Calu3 (cell line): ENCODE results near the gene CGA. TPM values are rescaled to one million over a fixed set of nuclear protein-coding genes. Genes with fewer than 3 reads are reported as not detected.

ENCODE experiments used
- BruUV-seq: library from RNA; stranded (reverse); fragments of 400-500 nt; replicated peaks from 2 replicates; lab custom pipeline; 2021; lab: Mats Ljungman, UMichigan
- CTCF ChIA-PET: fragments of 300-600 bp; sonication (Branson Sonifier 250); formaldehyde crosslinking; loops from one replicate; lab custom pipeline; 2022; ENCODE audit warnings: antibody characterized with exemption; lab: Charles Lee
- DNase-seq: peaks from one replicate; pipeline ENCODE4 v3.0.0; 2022
- H3K27ac Mint-ChIP-seq: one replicate; pipeline ENCODE4 v1.8.0; 2022; ENCODE audit warnings: mixed read lengths; ENCODE audit not compliant: unreplicated experiment
- H3K27me3 Mint-ChIP-seq: one replicate; pipeline ENCODE4 v1.8.0; 2022; ENCODE audit warnings: mixed read lengths; ENCODE audit not compliant: unreplicated experiment
- H3K36me3 Mint-ChIP-seq: one replicate; pipeline ENCODE4 v1.8.0; 2022; ENCODE audit warnings: mild to moderate bottlenecking, moderate library complexity, mixed read lengths; ENCODE audit not compliant: insufficient read depth, unreplicated experiment
- H3K4me1 Mint-ChIP-seq: one replicate; pipeline ENCODE4 v1.8.0; 2022; ENCODE audit warnings: mild to moderate bottlenecking, low read depth, mixed read lengths; ENCODE audit not compliant: unreplicated experiment
- H3K4me3 Mint-ChIP-seq: one replicate; pipeline ENCODE4 v1.8.0; 2022; ENCODE audit warnings: mild to moderate bottlenecking, low read depth, moderate library complexity, mixed read lengths; ENCODE audit not compliant: unreplicated experiment
- H3K9me3 Mint-ChIP-seq: one replicate; pipeline ENCODE4 v1.8.0; 2022; ENCODE audit warnings: low read depth, mixed read lengths; ENCODE audit not compliant: unreplicated experiment
- intact Hi-C: fragments of 100-400 bp; cut with micrococcal nuclease; formaldehyde crosslinking; loops from one replicate; pipeline ENCODE4 v1.10.0; 2022; ENCODE audit not compliant: unreplicated experiment
- total RNA-seq: library from RNA; stranded (reverse); gene quantifications from 2 replicates; pipeline ENCODE4 v1.2.3, GENCODE V29; 2022
- TF ChIP-seq, protein P1 (sequence below): fragments of 200-600 bp; IDR thresholded peaks from one replicate; pipeline ENCODE4 v1.8.0; 2022; ENCODE audit warnings: antibody characterized with exemption; ENCODE audit not compliant: unreplicated experiment

Gene CGA
- total RNA-seq, 1 experiment from 2014 or later, result not detected

DNA sequence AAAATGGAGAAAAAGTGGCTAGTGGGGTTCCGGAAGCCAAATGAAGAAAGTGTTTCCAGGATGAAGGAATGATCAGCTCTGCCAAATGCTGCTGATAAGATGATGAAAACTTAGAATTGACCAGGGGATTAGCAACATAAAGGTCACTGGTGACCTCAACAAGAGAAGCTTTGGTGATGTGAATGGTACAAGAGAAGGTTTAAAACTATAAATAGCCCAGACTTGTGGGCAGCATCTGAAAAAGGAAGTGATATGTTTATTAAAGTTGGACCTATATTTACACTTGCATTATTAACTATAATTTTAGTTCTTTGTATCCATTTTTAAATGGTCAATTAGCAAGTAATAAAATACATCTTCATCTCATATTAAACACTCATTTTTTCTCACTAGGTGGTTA lies 45.1 kb downstream of the CGA start:
- BruUV-seq, result no TSS peak
- H3K27me3 Mint-ChIP-seq, result peaks cover 28% of the 10 kb centered on the region
- DNase-seq, result no peak
- no peaks in the 10 kb centered on the region for H3K9me3 Mint-ChIP-seq
- intact Hi-C loops, result no loop called here
- no peaks in the 10 kb centered on the region for H3K36me3 Mint-ChIP-seq
- H3K27ac Mint-ChIP-seq, result no peak overlapping the region
- TF ChIP-seq, protein P1, sequence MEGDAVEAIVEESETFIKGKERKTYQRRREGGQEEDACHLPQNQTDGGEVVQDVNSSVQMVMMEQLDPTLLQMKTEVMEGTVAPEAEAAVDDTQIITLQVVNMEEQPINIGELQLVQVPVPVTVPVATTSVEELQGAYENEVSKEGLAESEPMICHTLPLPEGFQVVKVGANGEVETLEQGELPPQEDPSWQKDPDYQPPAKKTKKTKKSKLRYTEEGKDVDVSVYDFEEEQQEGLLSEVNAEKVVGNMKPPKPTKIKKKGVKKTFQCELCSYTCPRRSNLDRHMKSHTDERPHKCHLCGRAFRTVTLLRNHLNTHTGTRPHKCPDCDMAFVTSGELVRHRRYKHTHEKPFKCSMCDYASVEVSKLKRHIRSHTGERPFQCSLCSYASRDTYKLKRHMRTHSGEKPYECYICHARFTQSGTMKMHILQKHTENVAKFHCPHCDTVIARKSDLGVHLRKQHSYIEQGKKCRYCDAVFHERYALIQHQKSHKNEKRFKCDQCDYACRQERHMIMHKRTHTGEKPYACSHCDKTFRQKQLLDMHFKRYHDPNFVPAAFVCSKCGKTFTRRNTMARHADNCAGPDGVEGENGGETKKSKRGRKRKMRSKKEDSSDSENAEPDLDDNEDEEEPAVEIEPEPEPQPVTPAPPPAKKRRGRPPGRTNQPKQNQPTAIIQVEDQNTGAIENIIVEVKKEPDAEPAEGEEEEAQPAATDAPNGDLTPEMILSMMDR, result no peak
- CTCF ChIA-PET, result no interaction called here
- no peak overlapping the region for H3K4me3 Mint-ChIP-seq
- no peaks in the 10 kb centered on the region for H3K4me1 Mint-ChIP-seq

DNA sequence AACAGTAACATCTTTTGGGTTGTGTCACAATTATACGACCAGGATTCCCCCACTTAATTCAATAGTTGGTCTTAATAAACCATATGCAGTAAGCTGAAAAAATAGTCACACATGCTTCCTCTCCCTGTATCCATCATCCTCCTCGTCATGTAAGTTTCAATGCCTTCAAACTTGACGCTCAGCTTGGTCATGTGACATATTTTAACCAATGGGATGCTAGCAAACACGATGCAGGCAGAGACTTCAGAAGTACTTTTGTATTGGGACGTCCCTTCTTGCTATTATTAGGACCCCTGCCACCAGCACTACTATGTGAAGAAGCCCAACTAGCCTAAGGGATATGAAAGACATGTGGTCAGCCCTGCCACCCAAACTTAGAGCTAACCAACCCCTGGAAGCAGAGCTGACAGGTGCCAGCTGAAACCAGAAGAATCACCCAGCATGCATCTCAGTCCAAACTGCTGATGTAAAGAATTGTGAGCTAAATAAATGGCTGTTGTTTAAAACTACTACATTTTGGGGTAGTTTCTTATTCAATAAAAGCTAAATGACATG lies 49.3 kb downstream of the CGA start:
- H3K4me3 Mint-ChIP-seq, result no peak overlapping the region
- H3K4me1 Mint-ChIP-seq, result no peaks in the 10 kb centered on the region
- H3K27ac Mint-ChIP-seq, result no peak overlapping the region
- H3K27me3 Mint-ChIP-seq, result peaks cover 28% of the 10 kb centered on the region
- H3K36me3 Mint-ChIP-seq, result no peaks in the 10 kb centered on the region
- TF ChIP-seq, protein P1, result no peak
- H3K9me3 Mint-ChIP-seq, result no peaks in the 10 kb centered on the region
- no TSS peak for BruUV-seq
- DNase-seq, result no peak
- CTCF ChIA-PET, result interaction anchor here (0.6 kb wide), 1 partner anchor 372 kb away, joined by 3 read pairs; no protein-coding TSS in a partner anchor
- intact Hi-C loops, result no loop called here

DNA sequence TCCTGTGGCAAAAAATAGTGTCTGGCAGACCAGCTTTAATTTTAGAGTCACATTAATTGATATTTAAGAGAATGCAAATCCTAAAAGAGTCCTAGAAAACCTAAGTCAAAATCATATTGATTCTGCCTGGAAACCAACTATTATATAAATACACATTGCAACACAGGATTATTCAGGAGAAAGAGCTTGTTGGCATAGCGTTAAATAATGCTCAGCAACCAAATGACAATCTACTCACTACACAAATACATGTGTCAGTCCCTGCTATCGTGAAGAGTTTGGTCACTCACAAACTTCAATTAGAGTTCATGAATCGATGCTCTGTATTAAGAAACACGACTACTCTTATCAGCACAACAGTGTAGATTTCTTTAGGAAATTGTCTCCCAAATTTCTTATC lies 54.2 kb downstream of the CGA start:
- TF ChIP-seq, protein P1, result no peak
- H3K9me3 Mint-ChIP-seq, result peaks cover 2% of the 10 kb centered on the region
- H3K36me3 Mint-ChIP-seq, result no peaks in the 10 kb centered on the region
- no peak overlapping the region for H3K27ac Mint-ChIP-seq
- no peak for DNase-seq
- intact Hi-C loops, result no loop called here
- H3K4me3 Mint-ChIP-seq, result no peak overlapping the region
- BruUV-seq, result no TSS peak
- no peaks in the 10 kb centered on the region for H3K4me1 Mint-ChIP-seq
- peaks cover 27% of the 10 kb centered on the region for H3K27me3 Mint-ChIP-seq
- CTCF ChIA-PET, result interaction anchor here (0.5 kb wide), 1 partner anchor 34 kb away, joined by 3 read pairs; no protein-coding TSS in a partner anchor

Other genes with a start within 250 kb of the CGA start
- not detected in 2 replicates for gene HTR1E, start 157.6 kb downstream of the CGA start, total RNA-seq
- gene ZNF292, start 60.5 kb upstream of the CGA start, total RNA-seq, result 41.6 and 44.6 TPM in 2 replicates
- gene SMIM8, start 227.5 kb upstream of the CGA start, total RNA-seq, result 15.1 and 19.0 TPM in 2 replicates
- 0.47 TPM in 1 of 2 replicates, not detected in the other for gene GJB7, start 234.2 kb upstream of the CGA start, total RNA-seq
- 5.9 TPM in 2 replicates for gene C6orf163, start 249.7 kb upstream of the CGA start, total RNA-seq